Activated gamma-delta T cell (primary cell): ENCODE measurements around the gene SBF2.
"Not testable (repeated sequence)": the region's sequence is repeated elsewhere in the genome, so short reads cannot be mapped to it uniquely, and the experiment has no call there.

Experiments
- DNase-seq: peaks from one replicate; lab custom pipeline; 2025; lab: John Stamatoyannopoulos, UW

Gene SBF2

GRCh38 chr11:10117709-10118351, 176.2 kb downstream of the SBF2 start:
- no peak for DNase-seq

DNA sequence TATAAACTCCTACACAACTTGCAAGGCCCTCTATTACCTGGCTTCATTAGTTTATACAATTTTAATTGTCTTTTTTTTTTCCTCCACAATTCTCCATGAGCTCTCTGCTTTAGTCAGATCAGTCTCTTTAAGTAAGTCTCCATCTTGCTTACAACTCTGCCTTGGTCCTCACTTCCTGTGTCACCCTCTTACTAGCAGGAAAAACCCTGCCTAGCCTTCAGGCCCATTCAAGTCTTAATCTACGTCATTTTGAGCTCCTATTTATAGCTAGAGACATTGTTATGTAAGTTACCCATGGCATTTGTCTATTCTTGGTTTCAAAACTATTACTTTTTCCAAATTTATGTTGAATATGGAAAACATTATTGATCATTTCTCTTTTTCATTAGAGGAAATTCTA, 177.4 kb downstream of the SBF2 start:
- DNase-seq, result no peak

- no peak for DNase-seq
Observed at GRCh38 chr11:10114593-10115404, 179.2 kb downstream of the SBF2 start.

- DNase-seq, result no peak
Observed at GRCh38 chr11:10113852-10114251, 180.2 kb downstream of the SBF2 start.

DNA sequence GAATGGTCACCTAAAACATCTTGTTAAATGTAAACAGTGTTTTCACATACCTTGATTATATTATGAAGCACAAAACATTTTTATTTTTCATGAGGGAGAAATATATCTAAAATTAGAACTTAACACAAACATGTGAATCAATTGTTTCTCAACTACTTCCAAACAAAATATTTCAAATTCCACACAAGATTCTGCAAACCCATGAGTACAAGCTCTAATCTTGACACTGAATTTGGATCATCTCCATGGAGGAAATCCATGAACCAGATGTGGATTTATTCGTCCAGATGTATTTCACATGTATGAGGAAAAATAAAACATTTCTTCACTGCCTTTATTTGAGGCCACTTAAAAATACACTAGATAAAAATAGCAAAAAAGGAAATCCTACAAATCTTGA, 184.2 kb downstream of the SBF2 start:
- DNase-seq, result no peak

- no peak for DNase-seq
Observed at GRCh38 chr11:10108915-10109680, 184.9 kb downstream of the SBF2 start.

DNA sequence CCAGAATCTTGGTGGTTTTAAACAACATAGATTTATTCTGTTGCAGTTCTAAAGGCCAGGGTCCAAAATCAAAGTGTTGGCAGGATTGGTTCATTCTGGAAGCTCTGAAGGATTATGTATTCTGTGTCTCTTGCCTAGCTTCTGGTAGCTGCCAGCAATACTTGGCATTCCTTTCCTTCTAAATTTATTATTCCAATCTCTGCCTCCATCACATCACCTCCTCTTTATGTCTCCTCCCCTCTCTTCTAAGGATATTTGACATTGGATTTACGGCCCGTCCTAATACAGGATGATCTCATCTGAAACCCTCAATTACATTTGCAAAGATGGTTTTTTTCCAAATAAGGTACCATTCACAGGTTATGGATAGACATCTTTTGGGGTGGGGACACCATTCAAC, 186.5 kb downstream of the SBF2 start:
- no peak for DNase-seq

DNA sequence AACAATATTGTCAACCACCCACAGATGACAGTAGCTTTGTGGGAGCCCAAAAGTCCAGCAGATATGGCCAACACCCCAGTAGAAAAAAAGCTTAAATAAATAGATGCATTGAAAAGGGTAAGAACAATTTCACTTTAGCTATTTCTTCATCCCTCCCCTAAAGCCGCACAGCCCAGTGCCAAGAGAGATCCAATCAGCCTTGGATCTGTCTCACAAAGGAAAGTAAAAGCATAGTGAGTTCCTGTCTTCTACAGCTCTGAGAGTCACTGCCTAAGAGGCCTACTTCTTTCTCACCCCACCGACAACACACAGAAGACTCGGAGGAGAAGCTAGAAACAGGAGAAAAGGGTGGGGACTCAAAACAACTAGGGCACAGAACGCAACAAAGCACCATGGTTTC, 196.4 kb downstream of the SBF2 start:
- no peak for DNase-seq

- DNase-seq, result no peak
Observed at GRCh38 chr11:10096987-10097386, 197.0 kb downstream of the SBF2 start.

DNA sequence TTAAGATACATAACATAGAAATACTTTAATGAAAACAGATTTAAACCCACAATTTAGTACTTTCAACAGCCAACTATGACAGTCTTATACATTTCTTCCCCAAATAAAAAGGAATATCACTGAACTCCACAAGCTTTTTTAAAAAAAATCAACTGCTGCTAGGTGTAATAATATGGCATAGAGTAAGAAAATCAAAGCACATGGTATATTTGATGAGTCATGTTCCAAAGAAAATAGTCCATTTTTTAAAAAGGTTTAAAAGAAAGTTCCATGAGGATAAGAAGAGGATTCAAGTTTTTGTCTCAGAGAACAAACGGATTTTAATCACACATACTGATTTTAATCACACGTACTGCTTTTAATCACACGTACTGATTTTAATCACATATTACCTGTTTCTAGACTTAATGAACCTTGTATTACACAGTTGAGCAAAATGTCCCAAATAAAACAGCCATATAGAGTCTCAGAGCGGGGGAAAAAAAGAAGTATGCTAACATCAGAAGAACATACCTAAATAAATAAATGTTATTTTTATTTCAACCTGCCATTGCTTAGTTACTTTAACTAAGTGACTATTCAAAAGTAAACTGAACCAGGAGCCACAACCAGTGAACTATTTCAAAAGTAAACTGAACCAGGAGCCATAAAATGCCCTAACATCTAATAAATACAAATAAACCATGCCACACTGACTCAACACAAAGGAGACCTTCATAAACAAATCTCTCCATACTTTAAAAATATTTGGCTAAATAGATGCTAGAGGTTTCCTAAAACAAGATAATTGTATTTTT, 198.4 kb downstream of the SBF2 start:
- no peak for DNase-seq

GRCh38 chr11:10092426-10092825, 201.6 kb downstream of the SBF2 start:
- DNase-seq, result no peak

GRCh38 chr11:10091314-10092045, 202.5 kb downstream of the SBF2 start:
- no peak for DNase-seq

DNA sequence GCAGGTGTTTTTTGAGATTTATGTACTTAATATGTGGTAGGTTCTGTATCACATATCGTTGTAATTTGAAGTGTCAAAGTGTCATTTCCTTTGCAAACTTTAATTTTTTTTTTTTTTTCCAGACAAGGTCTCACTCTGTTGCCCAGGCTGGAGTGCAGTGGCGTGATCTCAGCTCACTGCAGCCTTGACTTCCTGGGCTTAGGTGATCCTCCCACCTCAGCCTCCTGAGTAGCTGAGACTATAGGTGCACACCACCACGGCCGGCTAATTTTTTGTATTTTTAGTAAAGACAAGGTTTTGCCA, 206.1 kb downstream of the SBF2 start:
- not testable (repeated sequence) for DNase-seq

- no peak for DNase-seq
Observed at GRCh38 chr11:10087186-10087922, 206.7 kb downstream of the SBF2 start.

- DNase-seq, result no peak
Observed at GRCh38 chr11:10080138-10080537, 213.9 kb downstream of the SBF2 start.

DNA sequence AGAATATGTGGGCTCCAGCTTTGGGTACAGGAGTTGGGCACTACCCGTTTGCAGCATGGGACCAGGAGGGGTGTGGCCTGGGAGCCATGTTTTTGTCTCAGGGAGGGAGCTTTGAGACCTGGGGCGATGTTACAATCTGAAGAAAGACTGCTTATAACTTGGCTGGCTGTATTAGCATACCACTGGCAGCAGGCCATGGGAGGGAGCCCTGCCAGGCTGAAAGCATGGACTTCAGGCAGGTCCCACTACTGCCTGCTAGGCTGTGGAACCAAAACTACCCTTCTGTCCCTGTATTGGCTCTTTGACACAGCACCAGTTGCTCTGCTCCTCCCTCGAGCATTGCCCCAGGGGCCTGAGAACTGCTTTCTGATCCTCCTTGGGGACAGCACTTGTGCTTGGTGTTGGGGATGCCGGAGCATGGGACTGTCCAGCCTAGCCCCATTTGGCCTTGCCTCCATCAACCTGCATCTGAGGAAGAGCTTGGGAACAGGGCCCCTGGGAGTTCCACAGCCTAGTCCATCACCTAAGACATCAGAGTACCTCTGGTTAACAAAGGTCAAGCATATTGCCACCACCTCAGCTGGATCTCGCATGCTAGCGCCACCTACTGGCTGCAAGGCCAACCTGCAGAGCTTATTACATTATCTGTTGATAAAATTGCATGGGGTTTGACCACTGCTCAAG, 217.4 kb downstream of the SBF2 start:
- no peak for DNase-seq

DNA sequence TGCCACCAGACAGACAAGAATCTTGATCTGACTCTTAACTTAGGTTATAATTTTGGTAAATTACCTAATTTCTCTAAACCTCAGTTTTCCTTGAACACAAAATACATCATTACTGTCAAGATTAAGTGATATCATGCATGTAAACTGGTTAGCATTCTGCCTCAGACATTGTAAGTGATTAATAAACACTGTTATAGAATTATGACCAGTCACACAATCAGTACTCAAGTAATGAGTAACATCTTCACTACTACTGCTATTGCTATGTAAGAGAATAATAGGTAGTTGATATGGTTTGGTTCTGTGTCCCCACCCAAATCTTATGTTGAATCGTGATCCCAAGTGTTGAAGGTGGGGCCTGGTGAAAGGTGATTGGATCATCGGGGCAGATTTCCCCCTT, 218.9 kb downstream of the SBF2 start:
- no peak for DNase-seq

GRCh38 chr11:10072841-10073240, 221.2 kb downstream of the SBF2 start:
- DNase-seq, result no peak

DNA sequence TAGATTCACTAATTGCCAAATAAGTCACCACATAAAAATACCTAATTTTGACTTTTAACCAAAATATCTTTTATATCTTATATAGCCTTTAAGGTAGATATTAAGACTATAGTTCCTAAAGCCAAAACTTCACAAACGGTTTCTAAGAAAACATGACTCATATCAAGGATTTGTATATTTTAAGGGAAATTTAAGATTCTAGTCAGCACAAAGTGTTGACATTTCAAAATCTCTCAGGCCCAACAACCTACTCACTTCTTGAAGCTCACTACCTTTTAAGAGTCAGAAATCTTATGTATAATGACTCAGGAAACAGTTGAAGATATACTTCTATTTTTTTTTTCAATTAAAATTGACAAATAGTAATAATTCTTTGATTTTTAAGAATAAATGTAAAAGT, 221.9 kb downstream of the SBF2 start:
- no peak for DNase-seq

- DNase-seq, result no peak
Observed at GRCh38 chr11:10067629-10068300, 226.3 kb downstream of the SBF2 start.
